Hepatocyte (in vitro differentiated cells): ENCODE results near the gene SLC6A1.

ENCODE experiments used
- EZH2 ChIP-seq: fragments of 200-600 bp; sonication (generic); IDR thresholded peaks from 2 replicates; pipeline ENCODE4 v1.6.1; 2016; ENCODE audit warnings: antibody characterized with exemption, mild to moderate bottlenecking, borderline replicate concordance
- EZH2phosphoT487 ChIP-seq: fragments of 200-600 bp; sonication (generic); IDR thresholded peaks from one replicate; pipeline ENCODE4 v1.6.1; 2018; ENCODE audit warnings: antibody characterized with exemption, mild to moderate bottlenecking, low read depth, moderate library complexity; ENCODE audit not compliant: unreplicated experiment, severe bottlenecking
- TF ChIP-seq, protein P1 (sequence below): fragments of 200-600 bp; sonication (generic); IDR thresholded peaks from 2 replicates; pipeline ENCODE4 v1.5.1; 2016; ENCODE audit warnings: antibody characterized with exemption, mild to moderate bottlenecking; ENCODE audit not compliant: poor library complexity

DNA sequence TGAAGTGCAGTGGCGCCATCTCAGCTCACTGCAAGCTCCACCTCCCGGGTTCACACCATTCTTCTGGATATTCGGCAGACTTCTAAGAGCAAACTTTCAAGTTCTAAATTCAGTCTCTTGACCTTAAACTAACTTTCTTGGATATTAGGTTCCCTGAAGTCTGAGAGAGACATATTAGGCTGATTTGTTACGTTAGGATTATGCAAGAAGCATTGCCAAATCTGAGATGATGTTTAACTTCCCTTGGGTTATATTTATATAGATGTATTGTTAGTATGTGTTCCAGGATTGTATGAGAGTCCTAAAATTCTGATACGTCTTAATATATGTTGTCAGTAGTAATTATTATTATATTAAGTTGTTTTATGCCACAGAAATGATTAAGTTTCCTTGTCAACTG lies 80.1 kb downstream of the SLC6A1 start:
- TF ChIP-seq, protein P1, sequence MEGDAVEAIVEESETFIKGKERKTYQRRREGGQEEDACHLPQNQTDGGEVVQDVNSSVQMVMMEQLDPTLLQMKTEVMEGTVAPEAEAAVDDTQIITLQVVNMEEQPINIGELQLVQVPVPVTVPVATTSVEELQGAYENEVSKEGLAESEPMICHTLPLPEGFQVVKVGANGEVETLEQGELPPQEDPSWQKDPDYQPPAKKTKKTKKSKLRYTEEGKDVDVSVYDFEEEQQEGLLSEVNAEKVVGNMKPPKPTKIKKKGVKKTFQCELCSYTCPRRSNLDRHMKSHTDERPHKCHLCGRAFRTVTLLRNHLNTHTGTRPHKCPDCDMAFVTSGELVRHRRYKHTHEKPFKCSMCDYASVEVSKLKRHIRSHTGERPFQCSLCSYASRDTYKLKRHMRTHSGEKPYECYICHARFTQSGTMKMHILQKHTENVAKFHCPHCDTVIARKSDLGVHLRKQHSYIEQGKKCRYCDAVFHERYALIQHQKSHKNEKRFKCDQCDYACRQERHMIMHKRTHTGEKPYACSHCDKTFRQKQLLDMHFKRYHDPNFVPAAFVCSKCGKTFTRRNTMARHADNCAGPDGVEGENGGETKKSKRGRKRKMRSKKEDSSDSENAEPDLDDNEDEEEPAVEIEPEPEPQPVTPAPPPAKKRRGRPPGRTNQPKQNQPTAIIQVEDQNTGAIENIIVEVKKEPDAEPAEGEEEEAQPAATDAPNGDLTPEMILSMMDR = no peak
- no peak for TF ChIP-seq EZH2
- TF ChIP-seq EZH2phosphoT487 = no peak
